ENCODE results near the gene RNGTT.

Gene RNGTT

GRCh38 chr6:88890860-88891845 lies 72.3 kb downstream of the RNGTT start:
- TF ChIP-seq CTCF (conservative IDR thresholded peaks at IDR 0.05; ENCODE audit: low read depth, low read length): no peak
- DNase-seq (ENCODE audit: low read depth): peak; percentile 53
- H3K4me3 ChIP-seq (ENCODE audit: low read depth, low read length): no peak overlapping the region

- no peak overlapping the region for H3K4me3 ChIP-seq (ENCODE audit: low read depth, low read length)
- DNase-seq (ENCODE audit: low read depth): peak; percentile 17
- TF ChIP-seq CTCF (conservative IDR thresholded peaks at IDR 0.05; ENCODE audit: low read depth, low read length): no peak
Observed at GRCh38 chr6:88890394-88890793, 73.0 kb downstream of the RNGTT start.

GRCh38 chr6:88884361-88884760 lies 79.1 kb downstream of the RNGTT start:
- no peak for TF ChIP-seq CTCF (conservative IDR thresholded peaks at IDR 0.05; ENCODE audit: low read depth, low read length)
- H3K4me3 ChIP-seq (ENCODE audit: low read depth, low read length): no peak overlapping the region

GRCh38 chr6:88882536-88882935 lies 80.9 kb downstream of the RNGTT start:
- TF ChIP-seq CTCF (conservative IDR thresholded peaks at IDR 0.05; ENCODE audit: low read depth, low read length): no peak
- no peak overlapping the region for H3K4me3 ChIP-seq (ENCODE audit: low read depth, low read length)
- no peak for DNase-seq (ENCODE audit: low read depth)

More at GRCh38 chr6:88884361-88884760, 79.1 kb downstream of the RNGTT start:
- DNase-seq (ENCODE audit: low read depth): no peak

GRCh38 chr6:88881451-88881850 lies 82.0 kb downstream of the RNGTT start:
- DNase-seq (ENCODE audit: low read depth): peak; percentile 27
- no peak overlapping the region for H3K4me3 ChIP-seq (ENCODE audit: low read depth, low read length)
- TF ChIP-seq CTCF (conservative IDR thresholded peaks at IDR 0.05; ENCODE audit: low read depth, low read length): no peak

GRCh38 chr6:88880021-88880420 lies 83.4 kb downstream of the RNGTT start:
- no peak for DNase-seq (ENCODE audit: low read depth)
- TF ChIP-seq CTCF (conservative IDR thresholded peaks at IDR 0.05; ENCODE audit: low read depth, low read length): no peak
- H3K4me3 ChIP-seq (ENCODE audit: low read depth, low read length): no peak overlapping the region

GRCh38 chr6:88877893-88878292 lies 85.5 kb downstream of the RNGTT start:
- no peak for TF ChIP-seq CTCF (conservative IDR thresholded peaks at IDR 0.05; ENCODE audit: low read depth, low read length)
- DNase-seq (ENCODE audit: low read depth): no peak
- no peak overlapping the region for H3K4me3 ChIP-seq (ENCODE audit: low read depth, low read length)
